Measurements from ENCODE around the gene POLK. TPM values are rescaled to one million over a fixed set of nuclear protein-coding genes. Genes with fewer than 3 reads are reported as not detected.

The POLK gene
- total and polyA plus RNA-seq, 2 donors (not counting 3 experiments of a cell fraction or from before 2014, with no cell fraction given): 5.1 to 27.3 TPM

GRCh38 chr5:75622564-75622963, 110.9 kb downstream of the POLK start:
- intact Hi-C loops (cut with micrococcal nuclease): no loop called here
- H3K27ac ChIP-seq (ENCODE audit: insufficient read depth, low read depth, low read length): no peak overlapping the region
- dilution Hi-C loops (cut with MboI; ENCODE audit: extremely low pct_ligation_motif_present, low sequenced_read_pairs): no loop called here

More at GRCh38 chr5:75622564-75622963, 110.9 kb downstream of the POLK start:
- Histone ChIP-seq H3K9me3 (replicated peaks; ENCODE audit: control insufficient read depth, insufficient read depth, low read length) (no peaks in the 10 kb centered on the region), H3K4me3 (replicated peaks in 1 of 3; ENCODE audit: insufficient read depth in 1 of 3, low read depth in 1 of 3, low read length in 3 of 3) (no peak overlapping the region), H3K4me2 (ENCODE audit: insufficient read depth, low read length) (no peak overlapping the region), H3K79me2 (ENCODE audit: control insufficient read depth, insufficient read depth, low read length) (no peaks in the 10 kb centered on the region), H3K4me1 (ENCODE audit: control insufficient read depth, extremely low read depth, insufficient read depth, low read length) (peaks cover 2% of the 10 kb centered on the region), H3K36me3 (ENCODE audit: control insufficient read depth in 2 of 2, extremely low read depth in 1 of 2, insufficient read depth in 2 of 2, low read length in 2 of 2) (no peaks in the 10 kb centered on the region), H3K9me1 (replicated peaks; ENCODE audit: control insufficient read depth, extremely low read depth, insufficient read depth, low read length) (no peaks in the 10 kb centered on the region), H3K27me3 (ENCODE audit: control insufficient read depth in 2 of 2, insufficient read depth in 2 of 2, low read length in 2 of 2) (no peaks in the 10 kb centered on the region), H3K9ac (replicated peaks; ENCODE audit: extremely low read depth, insufficient read depth, low read length) (no peak overlapping the region), H4K20me1 (replicated peaks; ENCODE audit: control insufficient read depth, extremely low read depth, insufficient read depth, low read length) (no peaks in the 10 kb centered on the region), H2AFZ (ENCODE audit: low read depth, low read length) (no peak overlapping the region)
- DNase-seq (ENCODE audit: low read depth, low spot score): no peak
- TF ChIP-seq CTCF (IDR thresholded peaks at IDR 0.05; ENCODE audit: extremely low read depth in 1 of 2, insufficient read depth in 1 of 2, low read depth in 1 of 2, low read length in 2 of 2) (no peak), JUN (IDR thresholded peaks at IDR 0.05; ENCODE audit: borderline replicate concordance, insufficient read depth, insufficient read length, low read depth) (no peak), POLR2A (IDR thresholded peaks at IDR 0.05; ENCODE audit: low read depth, low read length) (no peak), FOS (IDR thresholded peaks at IDR 0.05; ENCODE audit: borderline replicate concordance, insufficient read depth, low read length) (no peak), GATA2 (IDR thresholded peaks at IDR 0.05; ENCODE audit: insufficient read depth, insufficient read length, low read depth, low read length) (no peak), POLR2AphosphoS5 (IDR thresholded peaks at IDR 0.05; ENCODE audit: insufficient read depth, low read depth, low read length) (no peak), EZH2 (IDR thresholded peaks at IDR 0.05; ENCODE audit: borderline replicate concordance, low read depth, low read length, severe bottlenecking) (no peak), MYC (IDR thresholded peaks at IDR 0.05; ENCODE audit: low read depth, low read length) (no peak), MAX (IDR thresholded peaks at IDR 0.05; ENCODE audit: insufficient read depth, insufficient read length) (no peak)
- ChIA-PET POLR2A (no interaction called here), CTCF (interaction anchor here (2.2 kb wide), 1 partner anchor 10 kb away, joined by 4 read pairs; no protein-coding TSS in a partner anchor)
- no TSS peak for BruUV-seq (replicated peaks)
- FAIRE-seq: no peak

All from endothelial cell of umbilical vein (primary cell).